Adrenal gland (tissue), 12 donors: ENCODE measurements around the gene LRP1B. TPM values are rescaled to one million over a fixed set of nuclear protein-coding genes. Genes with fewer than 3 reads are reported as not detected.
"Not testable (repeated sequence)": the region's sequence is repeated elsewhere in the genome, so short reads cannot be mapped to it uniquely, and the experiment has no call there.

Experiments
- DNase-seq, 7 donors: peaks; one replicate each; pipeline ENCODE4 v3.0.0-alpha.2; 2019 to 2020
- H3K27ac ChIP-seq, 5 donors: fragments of 200-600 bp; sonication (generic) in 4 of 5; 1 replicate in 3 of 5; 2 replicates in 2 of 5; pipeline versions ENCODE4 v1.5.1 to v1.8.0; 2016 to 2020; ENCODE audit warnings: mild to moderate bottlenecking in 1 of 5
- H3K27me3 ChIP-seq: fragments of 200-600 bp; 2 replicates; pipeline ENCODE4 v1.8.0; 2021
- H3K36me3 ChIP-seq, 2 donors: fragments of 200-600 bp; replicated peaks in 1 of 2; 1 replicate in 1 of 2; 2 replicates in 1 of 2; pipeline versions ENCODE4 v1.5.1 to v1.8.0; 2018 to 2022
- H3K4me1 ChIP-seq, 2 donors: fragments of 200-600 bp; replicated peaks in 1 of 2; 1 replicate in 1 of 2; 2 replicates in 1 of 2; pipeline versions ENCODE4 v1.5.1 to v1.8.0; 2018 to 2021
- H3K4me3 ChIP-seq, 4 donors: fragments of 200-600 bp; sonication (generic) in 3 of 4; one replicate each; pipeline ENCODE4 v1.5.1; 2016 to 2018
- H3K9me3 ChIP-seq, 3 donors: fragments of 200-600 bp; sonication (generic) in 1 of 3; replicated peaks in 1 of 3; 1 replicate in 2 of 3; 2 replicates in 1 of 3; pipeline versions ENCODE4 v1.5.1 to v1.8.0; 2016 to 2021
- POLR2A ChIP-seq, 2 donors: fragments of 450-650 bp; IDR thresholded peaks; one replicate each; pipeline ENCODE4 v1.6.1; 2017; ENCODE audit warnings: antibody characterized with exemption in 2 of 2, mild to moderate bottlenecking in 2 of 2, moderate library complexity in 1 of 2
- WGBS, 4 donors: extraction: QIAGEN DNeasy Blood & Tissue Kit in 2 of 4; methylation state at CpG; one replicate each; pipeline versions ENCODE4 v1.1.5 to v1.1.7; 2013 to 2017; 5-methylcytosine and 5-hydroxymethylcytosine counted together
- intact Hi-C, 2 donors: fragments of 100-400 bp; cut with DNase I; formaldehyde crosslinking; loops; one replicate each; pipeline versions ENCODE4 v1.14.1 to v1.15.0; 2022 to 2023
- polyA plus RNA-seq, 3 donors: library from polyadenylated mRNA; stranded (reverse); fragments of 200-250 nt in 2 of 3; fragments of 350-450 nt in 1 of 3; fragmentation: Illumina TruSeq in 1 of 3; extraction: RNeasy Lipid Tissue Mini Kit (QIAGEN cat#74804) in 1 of 3; gene quantifications; one replicate each; pipeline ENCODE4 v1.2.3, GENCODE V29; 2013 to 2014
- total RNA-seq, 9 donors: library from RNA; depleted of rRNA in 4 of 9; stranded (reverse); fragments of >200 nt in 4 of 9; fragments of 120-200 nt in 1 of 9; fragmentation: NEBNext Ultra II Directional in 1 of 9; extraction: Animal tissue kit (Norgen Biotek cat#: 25700) in 1 of 9; gene quantifications; one replicate each; pipeline versions ENCODE4 v1.1.0 to v1.2.4, GENCODE V29; 2013 to 2023
- TF ChIP-seq, protein P1 (sequence below), 6 experiments: fragments of 450-650 bp in 4 of 6; fragments of 200-600 bp in 2 of 6; sonication (generic) in 1 of 6; IDR thresholded peaks; 1 replicate in 5 of 6; 2 replicates in 1 of 6; pipeline versions ENCODE4 v1.5.1 to v1.8.0; 2016 to 2021; ENCODE audit warnings: antibody characterized with exemption in 6 of 6, mild to moderate bottlenecking in 2 of 6, moderate library complexity in 1 of 6
- donor health status: healthy with polysubstance abuse.
- donor health status: Bipolar disorder and iron deficiency.
- donor health status: DM: yes; HTN: yes; CAD: no.
- donor health status: DM: no; HTN: no; CAD: no.
- donor health status: DM: no; HTN: no; CAD: no.
- donor health status: DM: yes; HTN: yes; CAD: no.

LRP1B gene
- total and polyA plus RNA-seq, 12 donors: 0.84 to 5.4 (median 2.1) TPM

DNA sequence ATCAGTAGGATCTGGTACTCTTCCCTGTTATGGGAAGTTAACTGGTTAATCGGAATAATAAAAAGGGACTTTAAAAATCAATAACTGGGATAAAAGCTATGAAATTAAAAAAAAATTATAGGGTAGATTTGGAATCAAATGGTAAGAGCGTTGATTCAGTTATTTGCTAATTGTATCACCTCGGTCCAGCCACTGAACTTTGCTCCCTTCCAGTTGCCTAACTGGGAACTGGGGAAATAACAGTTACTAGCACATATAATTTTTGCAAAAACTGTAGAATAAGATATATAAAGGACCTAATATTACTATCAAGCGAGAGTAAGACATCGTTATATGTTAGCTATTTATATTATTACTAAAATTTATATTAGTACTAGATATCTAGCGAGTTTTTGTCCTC, 302.1 kb downstream of the LRP1B start:
- no peaks in the 10 kb centered on the region for H3K4me1 ChIP-seq
- no peaks in the 10 kb centered on the region for H3K36me3 ChIP-seq
- 86 to 91% (median 89%) methylated on average over 6 of the region's 6 CpGs for WGBS, 4 donors
- intact Hi-C loops: no loop called here
- H3K4me3 ChIP-seq: no peak overlapping the region
- TF ChIP-seq, protein P1, sequence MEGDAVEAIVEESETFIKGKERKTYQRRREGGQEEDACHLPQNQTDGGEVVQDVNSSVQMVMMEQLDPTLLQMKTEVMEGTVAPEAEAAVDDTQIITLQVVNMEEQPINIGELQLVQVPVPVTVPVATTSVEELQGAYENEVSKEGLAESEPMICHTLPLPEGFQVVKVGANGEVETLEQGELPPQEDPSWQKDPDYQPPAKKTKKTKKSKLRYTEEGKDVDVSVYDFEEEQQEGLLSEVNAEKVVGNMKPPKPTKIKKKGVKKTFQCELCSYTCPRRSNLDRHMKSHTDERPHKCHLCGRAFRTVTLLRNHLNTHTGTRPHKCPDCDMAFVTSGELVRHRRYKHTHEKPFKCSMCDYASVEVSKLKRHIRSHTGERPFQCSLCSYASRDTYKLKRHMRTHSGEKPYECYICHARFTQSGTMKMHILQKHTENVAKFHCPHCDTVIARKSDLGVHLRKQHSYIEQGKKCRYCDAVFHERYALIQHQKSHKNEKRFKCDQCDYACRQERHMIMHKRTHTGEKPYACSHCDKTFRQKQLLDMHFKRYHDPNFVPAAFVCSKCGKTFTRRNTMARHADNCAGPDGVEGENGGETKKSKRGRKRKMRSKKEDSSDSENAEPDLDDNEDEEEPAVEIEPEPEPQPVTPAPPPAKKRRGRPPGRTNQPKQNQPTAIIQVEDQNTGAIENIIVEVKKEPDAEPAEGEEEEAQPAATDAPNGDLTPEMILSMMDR (IDR thresholded peaks at IDR 0.05): no peak
- no peak for TF ChIP-seq POLR2A (IDR thresholded peaks at IDR 0.05)
- H3K27me3 ChIP-seq: no peaks in the 10 kb centered on the region
- H3K9me3 ChIP-seq: no peaks in the 10 kb centered on the region
- no peak overlapping the region for H3K27ac ChIP-seq
- DNase-seq: no peak

DNA sequence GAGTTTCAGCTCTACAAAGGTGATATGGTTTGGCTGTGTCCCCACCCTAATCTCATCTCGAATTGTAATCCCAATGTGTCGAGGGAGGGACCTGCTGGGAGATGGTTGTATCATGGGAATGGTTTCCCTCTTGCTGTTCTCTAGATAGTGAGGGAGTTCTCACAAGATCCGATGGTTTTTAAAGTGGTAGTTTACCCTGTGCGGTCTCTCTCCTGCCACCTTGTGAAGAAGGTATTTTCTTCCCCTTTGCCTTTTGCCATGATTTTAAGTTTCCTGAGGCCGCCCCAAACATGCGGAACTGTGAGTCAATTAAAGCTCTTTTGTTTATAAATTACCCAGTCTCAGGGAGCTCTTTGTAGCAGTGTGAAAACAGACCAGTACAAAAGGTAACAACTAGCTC, 306.0 kb downstream of the LRP1B start:
- Histone ChIP-seq H3K27ac (no peak overlapping the region), H3K4me1 (no peaks in the 10 kb centered on the region), H3K27me3 (no peaks in the 10 kb centered on the region), H3K9me3 (no peaks in the 10 kb centered on the region), H3K4me3 (no peak overlapping the region), H3K36me3 (no peaks in the 10 kb centered on the region)
- intact Hi-C loops: no loop called here
- TF ChIP-seq, protein P1 (IDR thresholded peaks at IDR 0.05): no peak
- TF ChIP-seq POLR2A (IDR thresholded peaks at IDR 0.05): no peak
- WGBS, 4 donors: 77 to 89% (median 82%) methylated on average over 6 of the region's 6 CpGs
- no peak for DNase-seq

DNA sequence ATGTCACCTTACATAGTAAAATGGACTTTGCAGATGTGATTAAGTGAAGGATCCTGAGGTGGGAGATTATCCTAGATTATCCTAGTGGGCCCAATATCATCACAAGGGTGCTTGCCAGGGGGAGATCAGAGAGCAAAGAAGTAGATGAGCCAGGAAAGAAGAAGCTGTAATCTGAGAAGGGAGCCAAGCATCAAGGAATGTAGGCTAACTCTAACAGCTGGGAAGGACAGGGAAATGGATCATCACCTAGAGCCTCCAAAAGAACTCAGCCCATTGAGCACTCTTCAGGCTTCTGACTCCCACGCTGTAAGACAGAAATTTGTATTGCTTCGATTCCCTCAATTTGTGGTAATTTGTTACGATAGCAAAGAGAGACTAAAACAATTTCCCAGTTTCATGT, 309.9 kb downstream of the LRP1B start:
- Histone ChIP-seq H3K27me3 (no peaks in the 10 kb centered on the region), H3K27ac (no peak overlapping the region), H3K9me3 (no peaks in the 10 kb centered on the region), H3K4me1 (no peaks in the 10 kb centered on the region), H3K4me3 (no peak overlapping the region), H3K36me3 (no peaks in the 10 kb centered on the region)
- no peak for DNase-seq
- intact Hi-C loops: no loop called here
- TF ChIP-seq, protein P1 (IDR thresholded peaks at IDR 0.05): no peak
- no peak for TF ChIP-seq POLR2A (IDR thresholded peaks at IDR 0.05)
- 85 to 89% (median 86%) methylated on average over 3 of the region's 3 CpGs for WGBS, 4 donors

GRCh38 chr2:141815320-141815719, 315.5 kb downstream of the LRP1B start:
- DNase-seq, H3K27ac ChIP-seq, H3K4me1 ChIP-seq, H3K9me3 ChIP-seq, intact Hi-C loops, H3K27me3 ChIP-seq, H3K4me3 ChIP-seq, H3K36me3 ChIP-seq: not testable (repeated sequence)
- 70 to 83% (median 79%) methylated on average over 3 of the region's 3 CpGs for WGBS, 4 donors

GRCh38 chr2:141814150-141814549, 316.7 kb downstream of the LRP1B start:
- H3K9me3 ChIP-seq: no peaks in the 10 kb centered on the region
- H3K4me3 ChIP-seq: no peak overlapping the region
- H3K27me3 ChIP-seq: no peaks in the 10 kb centered on the region
- no peak overlapping the region for H3K27ac ChIP-seq
- no peak for TF ChIP-seq POLR2A (IDR thresholded peaks at IDR 0.05)
- TF ChIP-seq, protein P1 (IDR thresholded peaks at IDR 0.05): no peak
- H3K4me1 ChIP-seq: no peaks in the 10 kb centered on the region
- no peaks in the 10 kb centered on the region for H3K36me3 ChIP-seq
- 59 to 68% (median 62%) methylated on average over 2 of the region's 2 CpGs for WGBS, 4 donors
- intact Hi-C loops: no loop called here
- no peak for DNase-seq
